GM18505 (cell line): ENCODE results near the gene ADD1.

Experiments
- ATAC-seq: cut with Tn5 transposase; IDR thresholded peaks from one replicate; pipeline ENCODE4 v1.9.1; 2021; ENCODE audit not compliant: unreplicated experiment
- POLR2A ChIP-seq: IDR thresholded peaks from 4 replicates; pipeline ENCODE4 v1.6.1; 2011; ENCODE audit warnings: borderline replicate concordance; ENCODE audit not compliant: insufficient read depth, insufficient read length; ENCODE audit errors: extremely low read depth

Gene ADD1

GRCh38 chr4:2802618-2803531 lies 40.8 kb upstream of the ADD1 start:
- TF ChIP-seq POLR2A: no peak
- no peak for ATAC-seq

- no peak for TF ChIP-seq POLR2A
- no peak for ATAC-seq
These were observed 39.8 kb upstream of the ADD1 start for GRCh38 chr4:2803624-2804448.

- ATAC-seq: no peak
- TF ChIP-seq POLR2A: no peak
These were observed 39.1 kb upstream of the ADD1 start for GRCh38 chr4:2804449-2804972.

- no peak for TF ChIP-seq POLR2A
- ATAC-seq: no peak
These were observed 38.6 kb upstream of the ADD1 start for GRCh38 chr4:2804973-2805501.

- ATAC-seq: no peak
- TF ChIP-seq POLR2A: no peak
These were observed 37.8 kb upstream of the ADD1 start for GRCh38 chr4:2805712-2806389.

- no peak for ATAC-seq
- TF ChIP-seq POLR2A: no peak
These were observed 37.0 kb upstream of the ADD1 start for GRCh38 chr4:2806390-2807355.

- no peak for TF ChIP-seq POLR2A
- ATAC-seq: no peak
These were observed 36.1 kb upstream of the ADD1 start for GRCh38 chr4:2807571-2807970.

GRCh38 chr4:2808001-2808400 lies 35.6 kb upstream of the ADD1 start:
- ATAC-seq: no peak
- no peak for TF ChIP-seq POLR2A

GRCh38 chr4:2809610-2810180 lies 33.9 kb upstream of the ADD1 start:
- no peak for ATAC-seq

GRCh38 chr4:2810388-2810787 lies 33.3 kb upstream of the ADD1 start:
- no peak for TF ChIP-seq POLR2A

More at GRCh38 chr4:2809610-2810180, 33.9 kb upstream of the ADD1 start:
- no peak for TF ChIP-seq POLR2A

GRCh38 chr4:2811830-2812611 lies 31.6 kb upstream of the ADD1 start:
- peak; percentile 74 for TF ChIP-seq POLR2A
- ATAC-seq: peak; percentile 55

More at GRCh38 chr4:2810388-2810787, 33.3 kb upstream of the ADD1 start:
- ATAC-seq: no peak
